ENCODE measurements around the gene MAP6.

Gene MAP6

DNA sequence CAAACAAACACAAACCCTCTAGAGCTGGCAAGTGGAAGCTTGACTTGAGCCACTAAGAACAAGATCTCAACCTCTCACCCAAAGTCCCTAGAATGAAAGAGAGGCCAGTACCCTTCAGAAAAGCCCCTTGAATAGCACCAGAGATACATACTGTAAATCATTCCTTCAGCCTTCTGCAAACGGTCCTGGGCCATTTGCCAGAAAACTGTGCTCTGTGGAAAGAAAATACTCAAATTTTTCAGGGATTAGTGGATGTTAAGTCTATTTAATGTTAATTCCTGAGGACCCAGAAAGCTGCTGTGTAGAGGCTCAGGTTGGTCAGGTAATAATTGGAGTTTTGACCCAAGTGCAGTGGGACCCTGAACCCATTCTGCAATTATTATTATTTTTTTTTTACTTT lies 89.9 kb downstream of the MAP6 start:
- no peak overlapping the region for H3K4me3 ChIP-seq (ENCODE audit: low read depth, low read length)

DNA sequence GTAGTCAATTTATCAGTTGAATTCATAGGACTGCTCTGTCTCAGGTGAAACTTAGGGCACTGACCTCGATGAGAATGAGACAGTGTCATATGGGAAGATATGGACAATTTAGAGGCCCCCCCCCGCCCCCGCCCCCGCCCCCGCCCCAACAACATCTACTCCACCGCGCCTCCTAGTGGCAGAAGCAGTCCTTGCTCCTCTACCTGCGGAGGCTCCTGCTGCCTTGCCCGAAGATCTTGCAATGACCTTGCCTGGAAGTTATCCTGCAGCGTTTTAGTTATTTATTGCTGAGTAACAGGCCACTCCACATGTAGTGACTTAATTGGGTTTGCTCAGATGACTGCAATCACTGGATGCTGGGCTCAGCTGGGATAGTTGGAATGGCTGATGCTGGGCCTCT lies 91.6 kb downstream of the MAP6 start:
- TF ChIP-seq, protein P1, sequence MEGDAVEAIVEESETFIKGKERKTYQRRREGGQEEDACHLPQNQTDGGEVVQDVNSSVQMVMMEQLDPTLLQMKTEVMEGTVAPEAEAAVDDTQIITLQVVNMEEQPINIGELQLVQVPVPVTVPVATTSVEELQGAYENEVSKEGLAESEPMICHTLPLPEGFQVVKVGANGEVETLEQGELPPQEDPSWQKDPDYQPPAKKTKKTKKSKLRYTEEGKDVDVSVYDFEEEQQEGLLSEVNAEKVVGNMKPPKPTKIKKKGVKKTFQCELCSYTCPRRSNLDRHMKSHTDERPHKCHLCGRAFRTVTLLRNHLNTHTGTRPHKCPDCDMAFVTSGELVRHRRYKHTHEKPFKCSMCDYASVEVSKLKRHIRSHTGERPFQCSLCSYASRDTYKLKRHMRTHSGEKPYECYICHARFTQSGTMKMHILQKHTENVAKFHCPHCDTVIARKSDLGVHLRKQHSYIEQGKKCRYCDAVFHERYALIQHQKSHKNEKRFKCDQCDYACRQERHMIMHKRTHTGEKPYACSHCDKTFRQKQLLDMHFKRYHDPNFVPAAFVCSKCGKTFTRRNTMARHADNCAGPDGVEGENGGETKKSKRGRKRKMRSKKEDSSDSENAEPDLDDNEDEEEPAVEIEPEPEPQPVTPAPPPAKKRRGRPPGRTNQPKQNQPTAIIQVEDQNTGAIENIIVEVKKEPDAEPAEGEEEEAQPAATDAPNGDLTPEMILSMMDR (IDR thresholded peaks at IDR 0.05; ENCODE audit: low read depth, low read length), result peak; percentile 45
- no peak overlapping the region for H3K4me3 ChIP-seq (ENCODE audit: low read depth, low read length)

More for the DNA sequence above, 89.9 kb downstream of the MAP6 start:
- TF ChIP-seq, protein P1 (IDR thresholded peaks at IDR 0.05; ENCODE audit: low read depth, low read length), result no peak

DNA sequence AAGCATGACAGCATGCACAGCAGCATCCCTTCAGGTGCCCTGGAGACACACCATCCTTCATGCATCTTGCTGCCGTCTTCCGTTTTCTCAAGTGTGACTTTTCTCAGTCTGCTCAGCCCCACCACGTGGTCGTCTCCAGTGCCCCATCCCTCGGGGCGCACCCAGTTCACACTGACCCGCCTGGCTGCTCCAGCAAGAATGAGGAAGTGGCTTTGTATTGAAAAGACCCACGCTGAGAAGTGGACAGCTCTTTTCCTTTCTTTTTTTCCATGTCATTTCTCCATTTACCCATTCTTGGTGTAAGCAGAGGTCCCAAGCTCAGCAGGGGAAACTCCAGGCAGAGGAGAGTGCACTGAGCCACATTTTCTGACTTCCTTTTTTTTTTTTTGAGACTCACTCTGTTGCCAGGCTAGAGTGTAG lies 92.3 kb downstream of the MAP6 start:
- no peak overlapping the region for H3K4me3 ChIP-seq (ENCODE audit: low read depth, low read length)
- TF ChIP-seq, protein P1 (IDR thresholded peaks at IDR 0.05; ENCODE audit: low read depth, low read length), result no peak

DNA sequence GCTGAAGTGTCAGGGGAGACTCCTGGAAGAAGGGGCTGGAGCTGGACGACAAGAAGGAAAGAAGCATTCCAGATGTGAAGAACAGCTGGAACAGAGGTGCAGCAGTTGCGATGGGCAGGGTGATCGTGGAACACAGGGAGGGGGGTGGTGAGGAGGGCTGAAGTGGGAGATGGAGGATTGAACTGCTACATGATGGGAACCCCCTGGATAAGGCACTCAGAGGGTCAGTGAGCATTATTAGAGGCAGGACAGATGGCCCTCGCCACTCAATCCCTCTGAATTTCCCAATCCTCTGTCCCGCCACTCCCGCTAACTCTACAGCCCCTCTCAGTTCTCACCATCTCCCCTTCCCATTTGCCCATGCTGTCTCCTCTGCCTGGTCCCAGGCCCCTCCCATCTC lies 92.8 kb downstream of the MAP6 start:
- TF ChIP-seq, protein P1 (IDR thresholded peaks at IDR 0.05; ENCODE audit: low read depth, low read length), result no peak
- H3K4me3 ChIP-seq (ENCODE audit: low read depth, low read length), result no peak overlapping the region

DNA sequence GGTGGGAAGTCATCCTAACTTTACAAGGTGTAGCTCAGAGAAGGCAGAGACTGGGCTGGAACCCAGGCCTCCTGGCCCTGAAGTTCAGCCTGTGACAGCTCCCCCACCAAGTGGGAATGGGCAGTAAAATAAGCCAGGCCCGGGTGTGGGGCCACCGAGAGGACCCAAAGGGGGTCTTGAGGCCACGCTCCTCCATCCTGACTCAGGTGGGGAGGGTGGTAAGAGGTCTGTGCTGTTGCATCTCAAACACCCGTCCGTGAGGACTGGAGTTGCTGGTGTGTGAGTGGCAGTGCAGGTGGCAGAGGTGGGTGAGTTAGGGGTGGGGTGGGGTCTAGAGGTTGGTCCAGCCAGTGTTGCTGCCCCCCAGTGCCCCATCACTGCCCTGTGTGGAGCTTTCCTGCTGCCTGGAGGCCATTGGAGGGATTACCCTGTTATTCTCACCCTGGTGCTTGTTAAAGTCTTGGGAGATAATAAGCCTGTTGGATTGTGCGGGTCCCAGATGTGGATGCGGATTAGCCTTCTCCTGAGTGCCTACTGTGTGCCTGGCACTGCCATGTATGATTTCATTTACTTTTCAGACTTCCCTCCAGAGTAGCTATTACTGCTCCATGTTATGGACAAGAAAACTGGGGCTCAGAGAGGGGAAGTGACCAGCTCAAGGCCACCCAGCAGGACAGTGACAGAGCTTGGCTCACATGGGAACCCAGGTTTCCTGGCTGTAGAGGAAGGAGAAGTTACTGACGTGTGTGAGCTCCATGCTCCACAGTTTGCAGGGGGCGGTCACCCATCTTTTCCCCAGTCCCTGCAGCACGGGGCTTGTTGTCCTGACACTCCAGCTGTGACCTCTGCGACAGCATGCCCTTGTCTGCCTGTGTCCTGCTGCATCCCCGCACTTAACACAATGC lies 93.9 kb downstream of the MAP6 start:
- H3K4me3 ChIP-seq (ENCODE audit: low read depth, low read length), result no peak overlapping the region
- TF ChIP-seq, protein P1 (IDR thresholded peaks at IDR 0.05; ENCODE audit: low read depth, low read length), result peak; percentile 56

DNA sequence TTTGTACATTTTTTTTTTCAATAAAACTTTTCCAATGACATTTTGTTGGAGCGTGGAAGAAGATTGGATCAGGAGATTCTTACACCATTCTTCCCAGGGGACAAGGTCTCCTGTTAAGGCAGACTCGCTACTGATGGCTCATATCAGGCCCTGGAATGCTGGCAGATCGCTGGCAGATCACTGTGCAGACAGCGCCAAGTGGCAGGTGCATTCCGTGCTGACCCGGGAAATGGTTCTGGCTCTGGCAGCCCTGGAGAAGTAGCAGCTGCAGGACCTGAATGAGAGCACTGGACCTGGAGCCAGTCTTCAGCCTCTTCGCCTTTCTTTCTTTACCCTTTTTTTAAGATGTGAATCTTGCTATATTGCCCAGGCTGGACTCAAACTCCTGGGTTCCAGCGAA lies 96.1 kb downstream of the MAP6 start:
- TF ChIP-seq, protein P1 (IDR thresholded peaks at IDR 0.05; ENCODE audit: low read depth, low read length), result no peak
- no peak overlapping the region for H3K4me3 ChIP-seq (ENCODE audit: low read depth, low read length)

DNA sequence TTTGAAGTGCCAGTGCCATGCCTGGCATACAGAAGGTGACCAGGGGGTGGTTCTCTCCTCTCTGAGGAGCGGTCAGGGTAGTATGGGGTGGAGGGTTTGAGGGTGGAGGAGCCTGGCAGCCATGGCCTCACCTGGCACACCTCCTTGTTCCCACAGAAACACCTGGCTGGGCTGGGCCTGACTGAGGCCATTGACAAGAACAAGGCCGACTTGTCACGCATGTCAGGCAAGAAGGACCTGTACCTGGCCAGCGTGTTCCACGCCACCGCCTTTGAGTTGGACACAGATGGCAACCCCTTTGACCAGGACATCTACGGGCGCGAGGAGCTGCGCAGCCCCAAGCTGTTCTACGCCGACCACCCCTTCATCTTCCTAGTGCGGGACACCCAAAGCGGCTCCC lies 97.2 kb downstream of the MAP6 start:
- H3K4me3 ChIP-seq (ENCODE audit: low read depth, low read length), result no peak overlapping the region
- TF ChIP-seq, protein P1 (IDR thresholded peaks at IDR 0.05; ENCODE audit: low read depth, low read length), result no peak
